ENCODE results near the gene MAT1A.
"Not testable (repeated sequence)": the region's sequence is repeated elsewhere in the genome, so short reads cannot be mapped to it uniquely, and the experiment has no call there.

MAT1A gene

GRCh38 chr10:80289451-80290287 lies at the start of gene MAT1A:
MAT1A (minus strand) TSS chr10:80289658; CDS start chr10:80289423, 235 bp downstream.
- no peaks in the 10 kb centered on the region for H3K36me3 Mint-ChIP-seq
- peaks cover 24% of the 10 kb centered on the region for H3K27me3 Mint-ChIP-seq
- no peak within 1 kb of the TSS for H3K27ac Mint-ChIP-seq
- no peak for DNase-seq
- no peaks in the 10 kb centered on the region for H3K9me3 Mint-ChIP-seq
- H3K4me3 Mint-ChIP-seq, result no peak within 1 kb of the TSS
- CTCF ChIA-PET, result interaction anchor here (0.5 kb wide), 1 partner anchor 517 kb away, joined by 4 read pairs; no protein-coding TSS in a partner anchor
- no peaks in the 10 kb centered on the region for H3K4me1 Mint-ChIP-seq

- no peak overlapping the region for H3K27ac Mint-ChIP-seq
- CTCF ChIA-PET, result no interaction called here
- H3K4me3 Mint-ChIP-seq, result no peak overlapping the region
- H3K27me3 Mint-ChIP-seq, result peaks cover 7% of the 10 kb centered on the region
- H3K36me3 Mint-ChIP-seq, result no peaks in the 10 kb centered on the region
- no peak for DNase-seq
- no peaks in the 10 kb centered on the region for H3K4me1 Mint-ChIP-seq
- no peaks in the 10 kb centered on the region for H3K9me3 Mint-ChIP-seq
Measured at GRCh38 chr10:80333983-80334382, 44.5 kb upstream of the MAT1A start.

- H3K27ac Mint-ChIP-seq, result no peak overlapping the region
- CTCF ChIA-PET, result no interaction called here
Measured at GRCh38 chr10:80324891-80325364, 35.5 kb upstream of the MAT1A start.

GRCh38 chr10:80324086-80324485 lies 34.6 kb upstream of the MAT1A start:
- Mint-ChIP-seq H3K36me3 (no peaks in the 10 kb centered on the region), H3K4me1 (no peaks in the 10 kb centered on the region), H3K27ac (no peak overlapping the region), H3K4me3 (no peak overlapping the region), H3K27me3 (peaks cover under 1% of the 10 kb centered on the region), H3K9me3 (no peaks in the 10 kb centered on the region)
- DNase-seq, result no peak
- CTCF ChIA-PET, result no interaction called here

More at GRCh38 chr10:80324891-80325364, 35.5 kb upstream of the MAT1A start:
- Mint-ChIP-seq H3K9me3 (no peaks in the 10 kb centered on the region), H3K27me3 (no peaks in the 10 kb centered on the region), H3K4me1 (no peaks in the 10 kb centered on the region), H3K36me3 (no peaks in the 10 kb centered on the region), H3K4me3 (no peak overlapping the region)
- no peak for DNase-seq

- CTCF ChIA-PET, result no interaction called here
- no peak overlapping the region for H3K4me3 Mint-ChIP-seq
- no peaks in the 10 kb centered on the region for H3K9me3 Mint-ChIP-seq
- no peaks in the 10 kb centered on the region for H3K36me3 Mint-ChIP-seq
- no peak for DNase-seq
- H3K27me3 Mint-ChIP-seq, result peaks cover 4% of the 10 kb centered on the region
- no peaks in the 10 kb centered on the region for H3K4me1 Mint-ChIP-seq
- H3K27ac Mint-ChIP-seq, result no peak overlapping the region
Measured at GRCh38 chr10:80323311-80323710, 33.9 kb upstream of the MAT1A start.

GRCh38 chr10:80322711-80323110 lies 33.3 kb upstream of the MAT1A start:
- DNase-seq, result no peak
- CTCF ChIA-PET, result no interaction called here
- H3K36me3 Mint-ChIP-seq, result no peaks in the 10 kb centered on the region
- peaks cover 4% of the 10 kb centered on the region for H3K27me3 Mint-ChIP-seq
- H3K9me3 Mint-ChIP-seq, result no peaks in the 10 kb centered on the region
- H3K27ac Mint-ChIP-seq, result no peak overlapping the region
- no peaks in the 10 kb centered on the region for H3K4me1 Mint-ChIP-seq
- no peak overlapping the region for H3K4me3 Mint-ChIP-seq

GRCh38 chr10:80322158-80322557 lies 32.7 kb upstream of the MAT1A start:
- Mint-ChIP-seq H3K27ac (no peak overlapping the region), H3K9me3 (no peaks in the 10 kb centered on the region), H3K4me1 (no peaks in the 10 kb centered on the region), H3K27me3 (peaks cover 4% of the 10 kb centered on the region), H3K36me3 (no peaks in the 10 kb centered on the region), H3K4me3 (no peak overlapping the region)
- CTCF ChIA-PET, result no interaction called here
- no peak for DNase-seq

- H3K27me3 Mint-ChIP-seq, result peaks cover 4% of the 10 kb centered on the region
- CTCF ChIA-PET, result no interaction called here
- DNase-seq, result no peak
- H3K27ac Mint-ChIP-seq, result no peak overlapping the region
- H3K4me1 Mint-ChIP-seq, result no peaks in the 10 kb centered on the region
- no peak overlapping the region for H3K4me3 Mint-ChIP-seq
- H3K36me3 Mint-ChIP-seq, result no peaks in the 10 kb centered on the region
- H3K9me3 Mint-ChIP-seq, result no peaks in the 10 kb centered on the region
Measured at GRCh38 chr10:80321183-80321582, 31.7 kb upstream of the MAT1A start.

GRCh38 chr10:80320377-80320776 lies 30.9 kb upstream of the MAT1A start:
- CTCF ChIA-PET, result no interaction called here
- no peak overlapping the region for H3K27ac Mint-ChIP-seq
- H3K4me1 Mint-ChIP-seq, result no peaks in the 10 kb centered on the region
- H3K27me3 Mint-ChIP-seq, result peaks cover 4% of the 10 kb centered on the region
- H3K36me3 Mint-ChIP-seq, result no peaks in the 10 kb centered on the region
- H3K9me3 Mint-ChIP-seq, result no peaks in the 10 kb centered on the region
- DNase-seq, result no peak
- H3K4me3 Mint-ChIP-seq, result no peak overlapping the region

GRCh38 chr10:80319725-80320290 lies 30.4 kb upstream of the MAT1A start:
- no peak overlapping the region for H3K27ac Mint-ChIP-seq
- peaks cover 4% of the 10 kb centered on the region for H3K27me3 Mint-ChIP-seq
- H3K9me3 Mint-ChIP-seq, result no peaks in the 10 kb centered on the region
- no peak for DNase-seq
- no peaks in the 10 kb centered on the region for H3K4me1 Mint-ChIP-seq
- CTCF ChIA-PET, result no interaction called here
- H3K36me3 Mint-ChIP-seq, result no peaks in the 10 kb centered on the region
- H3K4me3 Mint-ChIP-seq, result no peak overlapping the region

GRCh38 chr10:80319318-80319717 lies 29.9 kb upstream of the MAT1A start:
- Mint-ChIP-seq H3K27me3 (peaks cover 4% of the 10 kb centered on the region), H3K4me3 (no peak overlapping the region), H3K27ac (no peak overlapping the region), H3K9me3 (no peaks in the 10 kb centered on the region), H3K36me3 (no peaks in the 10 kb centered on the region), H3K4me1 (no peaks in the 10 kb centered on the region)
- CTCF ChIA-PET, result no interaction called here
- DNase-seq, result no peak

- CTCF ChIA-PET, result no interaction called here
Measured at GRCh38 chr10:80318742-80319141, 29.3 kb upstream of the MAT1A start.

GRCh38 chr10:80315391-80315790 lies 25.9 kb upstream of the MAT1A start:
- CTCF ChIA-PET, result no interaction called here
- no peak for DNase-seq
- H3K9me3 Mint-ChIP-seq, result no peaks in the 10 kb centered on the region
- H3K27me3 Mint-ChIP-seq, result peaks cover 4% of the 10 kb centered on the region
- no peak overlapping the region for H3K4me3 Mint-ChIP-seq
- no peaks in the 10 kb centered on the region for H3K36me3 Mint-ChIP-seq
- H3K27ac Mint-ChIP-seq, result no peak overlapping the region
- no peaks in the 10 kb centered on the region for H3K4me1 Mint-ChIP-seq

More at GRCh38 chr10:80318742-80319141, 29.3 kb upstream of the MAT1A start:
- Mint-ChIP-seq H3K4me1 (no peaks in the 10 kb centered on the region), H3K27me3 (peaks cover 4% of the 10 kb centered on the region), H3K27ac (no peak overlapping the region), H3K9me3 (no peaks in the 10 kb centered on the region), H3K36me3 (no peaks in the 10 kb centered on the region), H3K4me3 (no peak overlapping the region)
- DNase-seq, result no peak

- Mint-ChIP-seq H3K27ac (no peak overlapping the region), H3K27me3 (no peaks in the 10 kb centered on the region), H3K4me3 (no peak overlapping the region), H3K4me1 (no peaks in the 10 kb centered on the region), H3K36me3 (no peaks in the 10 kb centered on the region), H3K9me3 (no peaks in the 10 kb centered on the region)
- no peak for DNase-seq
- CTCF ChIA-PET, result no interaction called here
Measured at GRCh38 chr10:80313523-80313922, 24.1 kb upstream of the MAT1A start.

GRCh38 chr10:80305989-80306388 lies 16.5 kb upstream of the MAT1A start:
- H3K36me3 Mint-ChIP-seq, H3K4me3 Mint-ChIP-seq, DNase-seq, H3K9me3 Mint-ChIP-seq, H3K27ac Mint-ChIP-seq, H3K4me1 Mint-ChIP-seq, CTCF ChIA-PET, H3K27me3 Mint-ChIP-seq: not testable (repeated sequence)

Measured in activated naive CD4-positive, alpha-beta T cell treated with anti-CD3 and anti-CD28 coated beads, Interleukin-2, amount 10 ng/mL, durations not matched to agents 7 days and 5 days (primary cell).